ENCODE data around the gene UBE2O.

GRCh38 chr17:76459674-76460073, 6.7 kb upstream of the UBE2O start:
- TF ChIP-seq, protein P1, sequence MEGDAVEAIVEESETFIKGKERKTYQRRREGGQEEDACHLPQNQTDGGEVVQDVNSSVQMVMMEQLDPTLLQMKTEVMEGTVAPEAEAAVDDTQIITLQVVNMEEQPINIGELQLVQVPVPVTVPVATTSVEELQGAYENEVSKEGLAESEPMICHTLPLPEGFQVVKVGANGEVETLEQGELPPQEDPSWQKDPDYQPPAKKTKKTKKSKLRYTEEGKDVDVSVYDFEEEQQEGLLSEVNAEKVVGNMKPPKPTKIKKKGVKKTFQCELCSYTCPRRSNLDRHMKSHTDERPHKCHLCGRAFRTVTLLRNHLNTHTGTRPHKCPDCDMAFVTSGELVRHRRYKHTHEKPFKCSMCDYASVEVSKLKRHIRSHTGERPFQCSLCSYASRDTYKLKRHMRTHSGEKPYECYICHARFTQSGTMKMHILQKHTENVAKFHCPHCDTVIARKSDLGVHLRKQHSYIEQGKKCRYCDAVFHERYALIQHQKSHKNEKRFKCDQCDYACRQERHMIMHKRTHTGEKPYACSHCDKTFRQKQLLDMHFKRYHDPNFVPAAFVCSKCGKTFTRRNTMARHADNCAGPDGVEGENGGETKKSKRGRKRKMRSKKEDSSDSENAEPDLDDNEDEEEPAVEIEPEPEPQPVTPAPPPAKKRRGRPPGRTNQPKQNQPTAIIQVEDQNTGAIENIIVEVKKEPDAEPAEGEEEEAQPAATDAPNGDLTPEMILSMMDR (IDR thresholded peaks at IDR 0.05; ENCODE audit: insufficient read depth, low read length), result no peak
- TF ChIP-seq POLR2AphosphoS5 (IDR thresholded peaks at IDR 0.05; ENCODE audit: low read depth), result no peak
- TF ChIP-seq, protein P2, sequence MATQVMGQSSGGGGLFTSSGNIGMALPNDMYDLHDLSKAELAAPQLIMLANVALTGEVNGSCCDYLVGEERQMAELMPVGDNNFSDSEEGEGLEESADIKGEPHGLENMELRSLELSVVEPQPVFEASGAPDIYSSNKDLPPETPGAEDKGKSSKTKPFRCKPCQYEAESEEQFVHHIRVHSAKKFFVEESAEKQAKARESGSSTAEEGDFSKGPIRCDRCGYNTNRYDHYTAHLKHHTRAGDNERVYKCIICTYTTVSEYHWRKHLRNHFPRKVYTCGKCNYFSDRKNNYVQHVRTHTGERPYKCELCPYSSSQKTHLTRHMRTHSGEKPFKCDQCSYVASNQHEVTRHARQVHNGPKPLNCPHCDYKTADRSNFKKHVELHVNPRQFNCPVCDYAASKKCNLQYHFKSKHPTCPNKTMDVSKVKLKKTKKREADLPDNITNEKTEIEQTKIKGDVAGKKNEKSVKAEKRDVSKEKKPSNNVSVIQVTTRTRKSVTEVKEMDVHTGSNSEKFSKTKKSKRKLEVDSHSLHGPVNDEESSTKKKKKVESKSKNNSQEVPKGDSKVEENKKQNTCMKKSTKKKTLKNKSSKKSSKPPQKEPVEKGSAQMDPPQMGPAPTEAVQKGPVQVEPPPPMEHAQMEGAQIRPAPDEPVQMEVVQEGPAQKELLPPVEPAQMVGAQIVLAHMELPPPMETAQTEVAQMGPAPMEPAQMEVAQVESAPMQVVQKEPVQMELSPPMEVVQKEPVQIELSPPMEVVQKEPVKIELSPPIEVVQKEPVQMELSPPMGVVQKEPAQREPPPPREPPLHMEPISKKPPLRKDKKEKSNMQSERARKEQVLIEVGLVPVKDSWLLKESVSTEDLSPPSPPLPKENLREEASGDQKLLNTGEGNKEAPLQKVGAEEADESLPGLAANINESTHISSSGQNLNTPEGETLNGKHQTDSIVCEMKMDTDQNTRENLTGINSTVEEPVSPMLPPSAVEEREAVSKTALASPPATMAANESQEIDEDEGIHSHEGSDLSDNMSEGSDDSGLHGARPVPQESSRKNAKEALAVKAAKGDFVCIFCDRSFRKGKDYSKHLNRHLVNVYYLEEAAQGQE (IDR thresholded peaks at IDR 0.05; ENCODE audit: insufficient replicate concordance, low read depth), result no peak
- no peak for TF ChIP-seq SPI1 (IDR thresholded peaks at IDR 0.05; ENCODE audit: borderline replicate concordance, low read depth)
- no peak for TF ChIP-seq GABPA (IDR thresholded peaks at IDR 0.05; ENCODE audit: low read depth)

All from HL-60 (cell line).